D341Med (cell line): ENCODE data around the gene GLMP.
A peak's percentile ranks its signal among the peaks of the same experiment; 100 is the strongest.
"Not testable (repeated sequence)": the region's sequence is repeated elsewhere in the genome, so short reads cannot be mapped to it uniquely, and the experiment has no call there.

Source experiments
- DNase-seq: peaks from one replicate; pipeline ENCODE4 v3.0.0; 2012; ENCODE audit warnings: low spot score

The GLMP gene, protein sequence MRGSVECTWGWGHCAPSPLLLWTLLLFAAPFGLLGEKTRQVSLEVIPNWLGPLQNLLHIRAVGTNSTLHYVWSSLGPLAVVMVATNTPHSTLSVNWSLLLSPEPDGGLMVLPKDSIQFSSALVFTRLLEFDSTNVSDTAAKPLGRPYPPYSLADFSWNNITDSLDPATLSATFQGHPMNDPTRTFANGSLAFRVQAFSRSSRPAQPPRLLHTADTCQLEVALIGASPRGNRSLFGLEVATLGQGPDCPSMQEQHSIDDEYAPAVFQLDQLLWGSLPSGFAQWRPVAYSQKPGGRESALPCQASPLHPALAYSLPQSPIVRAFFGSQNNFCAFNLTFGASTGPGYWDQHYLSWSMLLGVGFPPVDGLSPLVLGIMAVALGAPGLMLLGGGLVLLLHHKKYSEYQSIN

GRCh38 chr1:156295391-156295947, at the start of gene GLMP:
Gene GLMP (minus strand): TSS chr1:156295679. CDS start chr1:156295645, 34 bp downstream.
- peak; percentile 70 for DNase-seq

- DNase-seq, result no peak
Measured at GRCh38 chr1:156344409-156344808, 48.9 kb upstream of the GLMP start.

GRCh38 chr1:156342166-156342955, 46.9 kb upstream of the GLMP start:
- no peak for DNase-seq

- DNase-seq, result peak; percentile 99
Measured at GRCh38 chr1:156338180-156338976, 42.9 kb upstream of the GLMP start, which contains the start of the genes CCT3 and TSACC. Gene CCT3 (minus strand): TSS chr1:156338292. CDS start chr1:156338184, 108 bp downstream. Gene TSACC (plus strand): TSS chr1:156338526. CDS start chr1:156339758, 1,232 bp downstream.

DNA sequence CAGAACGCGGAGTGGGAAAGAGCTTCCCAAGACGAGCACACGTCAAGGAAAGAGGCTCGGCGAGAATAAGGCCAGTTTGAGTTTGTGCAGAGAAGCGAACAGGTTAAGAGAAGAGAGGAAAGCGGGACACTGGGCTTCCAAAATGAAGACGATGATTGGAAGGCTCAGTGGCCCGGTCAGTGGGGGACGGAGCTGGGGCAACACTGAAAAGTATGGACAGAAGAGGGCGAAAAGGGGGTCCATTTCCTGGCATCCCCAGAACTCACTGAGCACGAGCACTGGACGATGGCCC, 42.4 kb upstream of the GLMP start:
- no peak for DNase-seq

DNA sequence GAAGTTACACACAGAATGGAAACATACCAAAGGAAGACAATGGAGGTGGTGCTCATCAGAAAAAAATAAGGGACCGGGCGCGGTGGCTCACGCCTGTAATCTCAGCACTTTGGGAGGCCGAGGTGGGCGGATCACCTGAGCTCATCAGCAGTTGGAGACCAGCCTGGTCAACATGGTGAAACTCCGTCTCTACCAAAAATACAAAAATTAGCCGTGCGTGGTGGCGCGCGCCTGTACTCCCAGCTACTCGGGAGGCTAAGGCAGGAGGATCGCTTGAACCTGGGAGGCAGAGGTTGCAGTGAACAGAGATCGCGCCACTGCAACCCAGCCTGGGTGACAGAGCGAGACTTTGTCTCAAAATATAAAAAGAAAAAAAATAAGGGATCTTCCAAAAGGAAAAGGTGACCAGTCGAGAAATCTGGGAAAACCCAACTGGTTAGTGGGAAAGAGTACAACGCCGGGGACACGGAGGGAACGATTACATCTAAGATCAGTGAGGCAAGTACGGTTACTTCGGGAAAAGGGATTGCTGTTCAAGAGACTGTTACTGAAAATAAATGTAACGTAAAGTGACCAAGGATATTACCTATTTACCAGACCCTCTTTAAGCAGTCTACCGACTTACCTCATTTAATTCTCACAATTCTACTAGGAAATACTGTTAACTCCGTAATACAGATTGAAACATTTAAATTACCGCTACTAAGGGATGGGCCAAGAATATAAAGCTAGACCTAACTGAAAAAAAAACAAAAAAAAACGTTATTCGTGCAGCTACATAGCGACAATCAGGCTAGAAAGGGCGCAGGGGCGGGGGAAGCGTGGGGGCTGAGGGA, 41.8 kb upstream of the GLMP start:
- DNase-seq, result no peak

DNA sequence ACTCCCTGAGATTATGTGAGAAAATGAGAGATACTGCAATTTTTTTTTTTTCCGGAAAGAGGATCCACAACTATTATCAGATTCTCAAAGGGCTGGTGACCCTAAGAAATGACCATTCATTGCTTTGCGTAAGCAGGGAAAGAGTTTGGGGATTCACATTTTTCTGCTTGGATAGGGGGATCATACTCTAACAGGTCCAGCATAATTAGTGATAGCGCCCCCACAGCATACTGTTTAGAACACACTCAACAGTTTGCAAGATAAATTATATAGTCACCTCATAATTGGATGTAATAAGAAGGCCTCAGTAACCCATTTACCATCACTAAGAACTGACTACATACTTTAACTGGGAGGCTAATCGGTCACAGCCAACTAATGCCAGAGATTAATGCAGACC, 40.8 kb upstream of the GLMP start:
- no peak for DNase-seq

GRCh38 chr1:156323179-156323578, 27.7 kb upstream of the GLMP start:
- not testable (repeated sequence) for DNase-seq

GRCh38 chr1:156320560-156320959, 25.1 kb upstream of the GLMP start:
- DNase-seq, result no peak

DNA sequence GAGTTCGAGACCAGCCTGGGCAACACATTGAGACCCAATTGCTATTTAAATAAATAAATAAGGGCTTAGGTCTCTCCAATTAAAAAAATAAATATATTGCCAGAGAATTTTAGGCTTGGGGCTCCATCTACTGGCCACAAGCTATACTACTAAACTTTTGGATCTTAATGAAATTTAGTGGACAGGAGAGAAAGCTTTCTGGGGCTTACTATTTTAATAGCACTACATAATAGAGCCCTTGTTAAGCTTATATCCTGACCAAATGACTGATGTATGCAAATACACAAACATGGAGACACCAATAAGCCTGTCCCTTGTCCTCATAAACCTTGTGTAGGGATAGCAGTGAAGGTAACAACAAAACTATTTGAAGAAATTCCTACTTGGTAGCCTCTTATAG, 24.2 kb upstream of the GLMP start:
- no peak for DNase-seq

- DNase-seq, result no peak
Measured at GRCh38 chr1:156316909-156317308, 21.4 kb upstream of the GLMP start.

GRCh38 chr1:156310962-156311361, 15.5 kb upstream of the GLMP start:
- no peak for DNase-seq

- no peak for DNase-seq
Measured at GRCh38 chr1:156308078-156308477, 12.6 kb upstream of the GLMP start.

DNA sequence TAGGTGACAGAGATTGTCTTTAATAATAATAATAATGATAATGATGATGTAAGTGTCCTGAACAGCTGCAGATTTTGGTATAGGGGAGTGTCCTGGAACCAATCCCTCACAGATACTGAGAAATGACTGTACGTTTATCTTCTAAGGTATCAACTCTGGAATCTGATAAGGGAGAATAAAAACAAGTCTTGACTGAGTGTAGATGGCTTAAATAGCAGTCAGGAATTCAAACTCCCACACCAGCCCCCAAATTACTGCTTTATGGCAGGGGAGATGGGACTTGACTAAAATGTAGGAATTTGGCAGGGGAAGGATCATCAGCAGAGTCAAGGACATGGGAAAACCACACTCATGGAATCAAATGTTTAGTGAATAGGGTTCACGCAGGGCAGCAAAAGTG, 9.7 kb upstream of the GLMP start:
- no peak for DNase-seq

DNA sequence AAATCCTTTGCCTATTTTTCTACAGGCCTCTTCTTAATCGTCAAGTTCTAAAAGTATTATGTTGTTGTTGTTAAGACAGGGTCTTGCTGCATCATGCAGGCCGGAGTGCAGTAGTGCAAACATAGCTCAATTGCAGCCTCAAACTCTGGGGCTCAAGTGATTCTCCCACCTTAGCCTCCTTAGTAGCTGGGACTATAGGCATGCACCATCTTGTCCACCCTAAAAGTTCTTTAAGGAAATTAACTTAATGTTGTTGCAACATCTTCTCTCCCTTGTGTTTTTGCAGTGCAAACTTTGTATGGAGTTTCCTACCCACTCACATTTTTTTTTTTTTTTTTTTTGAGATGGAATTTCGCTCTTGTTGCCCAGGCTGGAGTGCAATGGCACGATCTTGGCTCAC, 7.8 kb upstream of the GLMP start:
- no peak for DNase-seq

GRCh38 chr1:156298852-156299357, 3.4 kb upstream of the GLMP start, which contains the start of gene VHLL:
Gene VHLL (minus strand): TSS chr1:156299307. CDS start chr1:156299189, 118 bp downstream.
- DNase-seq, result peak; percentile 38

- peak; percentile 25 for DNase-seq
Measured at GRCh38 chr1:156293895-156294294, 1.6 kb downstream of the GLMP start.

GRCh38 chr1:156293098-156293434, 2.4 kb downstream of the GLMP start:
- DNase-seq, result peak; percentile 14

GRCh38 chr1:156291226-156292061, 4.0 kb downstream of the GLMP start:
- DNase-seq, result peak; percentile 40

- DNase-seq, result no peak
Measured at GRCh38 chr1:156289857-156290256, 5.6 kb downstream of the GLMP start.
